ENCODE results near the gene KLRF1.

Gene KLRF1

DNA sequence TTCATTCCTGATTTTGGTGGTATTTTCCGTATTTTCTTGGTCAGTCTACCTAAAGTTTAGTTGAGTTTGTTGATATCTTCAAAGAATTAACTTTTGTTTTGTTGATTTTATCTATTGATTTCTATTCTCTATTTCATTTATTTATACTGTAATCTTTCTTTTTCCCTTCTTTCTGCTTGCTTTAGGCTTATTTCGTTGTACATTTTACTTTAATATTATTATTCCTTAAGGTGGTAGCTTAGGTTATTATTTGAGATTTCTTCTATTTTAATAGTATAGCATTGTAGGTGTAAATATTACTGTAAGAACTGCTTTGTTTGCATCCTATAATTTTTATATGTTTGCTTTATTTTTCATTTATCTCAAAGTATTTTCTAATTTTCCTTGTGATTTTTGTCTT lies 21.4 kb upstream of the KLRF1 start:
- DNase-seq: no peak
- intact Hi-C loops (cut with DNase I): no loop called here

DNA sequence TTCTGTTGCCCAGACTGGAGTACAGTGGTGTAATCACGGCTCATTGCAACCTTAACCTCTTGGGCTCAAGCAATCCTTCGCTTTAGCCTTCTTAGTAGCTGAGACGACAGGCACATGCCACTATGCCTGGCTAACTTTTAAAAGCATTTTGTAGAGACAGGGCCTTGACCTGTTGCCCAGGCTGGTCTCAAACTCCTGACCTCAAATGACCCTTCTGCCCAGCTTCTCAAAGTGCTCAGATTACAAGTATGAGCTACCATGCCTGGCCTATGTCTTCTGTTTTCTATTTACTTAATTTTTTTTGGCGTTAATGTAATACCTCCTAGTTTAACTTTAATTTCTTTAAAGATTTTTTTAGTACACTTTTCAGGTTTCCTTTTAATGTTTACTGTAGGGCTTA lies 20.6 kb upstream of the KLRF1 start:
- intact Hi-C loops (cut with DNase I): no loop called here
- no peak for DNase-seq

DNA sequence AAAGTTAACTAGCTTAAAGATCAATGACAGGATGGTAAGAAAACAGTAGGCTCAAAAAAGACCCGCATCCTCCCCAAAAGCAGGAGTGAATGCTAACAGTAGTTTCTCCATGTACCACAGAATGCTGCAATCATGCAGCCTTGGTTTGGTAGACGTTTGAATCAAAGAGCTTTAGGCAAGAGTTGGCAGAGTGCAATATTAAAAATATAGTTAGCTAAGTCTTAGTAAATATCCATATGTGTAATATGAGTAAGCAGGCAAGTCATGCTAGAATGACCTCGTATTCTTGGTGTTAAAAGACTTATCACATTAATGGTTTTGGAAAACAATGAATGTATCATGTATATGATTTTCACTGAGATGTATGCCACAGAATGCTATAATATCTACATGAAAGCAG lies 18.8 kb upstream of the KLRF1 start:
- DNase-seq: no peak
- intact Hi-C loops (cut with DNase I): no loop called here

DNA sequence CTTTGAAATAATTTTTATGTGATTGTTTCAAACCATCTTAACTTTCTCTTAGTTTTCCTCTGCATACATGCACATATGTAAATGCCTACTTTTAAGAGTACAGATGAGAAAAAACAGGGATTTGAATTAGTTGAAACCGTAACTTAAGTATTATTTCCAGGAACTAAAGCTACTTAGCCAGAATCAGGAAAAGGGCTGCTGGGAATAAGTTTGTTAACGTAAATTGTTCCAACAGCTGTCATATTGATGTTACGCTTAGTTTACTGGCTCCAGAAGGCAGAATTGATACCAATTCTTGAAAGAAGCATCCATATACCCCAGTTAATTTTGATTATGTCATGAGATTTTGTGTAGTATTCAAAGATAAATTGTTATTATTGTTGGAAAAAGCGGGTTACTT lies 17.9 kb upstream of the KLRF1 start:
- no peak for DNase-seq
- intact Hi-C loops (cut with DNase I): no loop called here

DNA sequence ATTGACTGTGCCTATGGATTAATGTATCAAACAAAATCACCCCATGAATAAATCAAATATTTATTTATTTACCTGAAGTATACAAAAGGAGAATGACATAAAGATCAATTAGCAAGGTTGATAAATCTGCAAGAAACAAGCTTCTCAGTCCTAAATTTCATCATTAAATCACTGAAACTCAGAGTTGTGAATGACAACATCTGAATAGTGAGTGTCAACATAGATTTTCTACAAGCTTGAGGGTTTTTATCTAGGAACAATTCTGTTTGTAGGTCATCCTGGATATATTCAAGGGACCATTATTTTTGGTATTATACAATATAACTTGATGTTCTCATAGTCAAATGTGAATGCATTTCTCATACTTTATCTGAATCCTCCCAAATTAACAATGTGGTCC lies 17.4 kb upstream of the KLRF1 start:
- no peak for DNase-seq
- intact Hi-C loops (cut with DNase I): loop anchor here (10.0 kb wide), 1 partner anchor 115 kb away; no protein-coding TSS in a partner anchor

DNA sequence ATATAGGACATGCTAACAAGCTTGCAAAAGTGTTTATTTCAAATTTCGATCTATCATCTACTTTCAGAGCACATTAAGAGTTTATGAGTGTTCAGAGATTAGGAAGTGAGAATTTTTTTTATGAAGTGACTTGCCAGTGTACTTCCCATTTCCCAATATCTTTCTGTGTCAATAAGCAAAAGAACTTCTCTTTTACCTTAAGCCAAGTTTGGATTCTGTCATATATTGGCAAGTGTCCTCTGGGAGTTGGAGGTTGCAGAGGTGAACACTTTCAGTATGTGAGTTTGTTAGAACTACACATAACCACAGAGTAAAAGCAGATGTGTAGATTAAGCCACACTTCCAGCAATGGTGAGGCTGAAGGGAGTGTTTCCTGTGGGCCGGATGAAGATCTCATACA lies 16.6 kb upstream of the KLRF1 start:
- DNase-seq: no peak
- intact Hi-C loops (cut with DNase I): loop anchor here (10.0 kb wide), 1 partner anchor 114 kb away; no protein-coding TSS in a partner anchor

DNA sequence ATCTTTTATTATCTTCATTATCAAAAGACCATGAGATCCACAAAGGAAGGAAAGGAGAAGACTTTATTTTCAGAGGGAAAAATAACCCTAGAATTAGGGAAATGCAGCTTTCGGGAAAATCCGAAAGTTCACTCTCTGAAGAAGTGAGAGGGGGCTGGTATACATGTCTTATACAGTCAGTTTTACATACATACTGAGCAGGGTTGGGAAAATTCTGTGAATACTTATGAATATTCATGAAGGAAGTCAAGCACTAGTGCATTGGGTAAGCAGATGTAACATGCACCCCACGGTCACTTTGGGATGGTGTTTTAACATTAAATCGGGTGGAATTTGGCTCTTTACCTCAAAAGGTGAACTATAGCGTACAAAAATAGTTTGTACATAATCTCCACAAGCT lies 15.7 kb upstream of the KLRF1 start:
- no peak for DNase-seq
- intact Hi-C loops (cut with DNase I): loop anchor here (10.0 kb wide), 1 partner anchor 113 kb away; no protein-coding TSS in a partner anchor

DNA sequence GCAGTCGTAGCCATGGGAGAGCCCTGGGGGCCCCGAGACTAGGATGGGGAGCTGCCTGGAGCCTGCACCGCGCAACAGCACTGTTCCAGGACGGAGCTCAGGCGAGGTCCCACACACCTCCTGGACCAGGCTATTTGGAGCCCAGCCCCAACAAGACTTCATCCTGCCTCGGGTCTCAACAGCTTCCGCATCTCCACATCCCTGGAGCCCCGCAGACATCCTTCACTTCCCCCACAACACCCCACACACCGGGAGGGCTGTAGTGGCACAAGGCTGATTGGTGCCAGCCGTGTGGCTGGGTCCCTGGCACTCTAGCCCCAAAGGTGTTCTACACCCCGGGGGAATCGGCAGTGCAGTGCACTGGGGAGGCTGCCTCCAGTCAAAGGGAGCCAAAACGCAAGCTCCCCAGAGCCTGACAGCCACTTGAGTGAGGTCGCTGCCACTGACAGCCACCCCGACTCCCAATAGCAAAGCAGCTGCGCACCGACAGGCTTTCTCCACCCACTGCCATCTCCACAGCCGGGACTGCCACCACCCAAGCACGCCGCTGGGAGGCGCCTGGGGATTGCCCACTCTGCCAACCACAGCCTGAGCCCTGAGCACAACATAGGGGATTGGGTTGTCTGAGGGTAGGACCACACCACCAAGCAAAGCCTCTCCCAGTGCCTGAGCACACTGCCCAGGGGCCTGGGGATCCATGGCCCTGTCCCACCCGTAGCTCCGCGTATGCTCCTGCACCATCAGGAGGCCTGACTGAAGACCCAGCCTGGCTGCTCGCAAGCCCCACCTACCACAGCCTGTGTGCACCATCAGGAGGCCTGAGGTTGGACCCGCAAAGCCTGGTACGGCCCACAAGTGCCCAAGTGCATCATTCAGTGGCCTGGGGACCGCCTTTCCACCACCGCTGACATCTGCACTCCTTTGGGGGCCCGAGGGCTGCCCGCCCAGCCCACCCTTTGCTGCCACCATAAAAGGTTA lies 13.2 kb upstream of the KLRF1 start:
- peak; percentile 58 to 90 (median 76) for DNase-seq
- intact Hi-C loops (cut with DNase I): loop anchor here (10.0 kb wide), 1 partner anchor 111 kb away; no protein-coding TSS in a partner anchor

DNA sequence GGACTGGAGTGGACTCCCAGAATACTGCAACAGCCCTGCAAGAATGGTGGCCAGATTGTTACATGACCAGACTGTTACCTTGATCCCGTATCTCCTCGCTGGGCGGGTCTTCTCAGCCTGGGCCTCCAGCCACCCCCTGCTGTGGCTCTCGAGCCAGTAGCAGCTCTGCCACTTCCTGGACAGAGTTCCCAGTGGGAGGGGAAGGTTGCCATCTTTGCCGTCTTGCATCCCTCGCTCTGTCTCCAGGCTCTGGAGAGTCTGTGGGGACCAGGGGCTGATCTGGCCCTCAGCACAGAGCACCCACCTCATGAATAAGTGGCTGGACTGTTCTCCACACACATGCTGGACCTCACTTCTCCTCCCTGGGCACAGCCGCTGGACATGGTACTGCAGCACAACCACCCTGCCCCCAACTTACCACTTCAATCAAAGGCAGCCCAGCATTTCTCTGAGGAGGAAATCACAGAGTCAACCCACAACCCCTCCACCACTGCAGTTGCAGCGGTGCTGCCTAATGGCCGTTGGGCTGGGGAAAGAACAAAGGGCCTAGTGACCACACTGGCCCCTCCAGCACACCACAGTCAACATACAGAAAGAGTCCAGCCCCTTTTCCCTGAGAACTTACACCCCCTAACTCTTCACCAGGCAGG lies 6.9 kb upstream of the KLRF1 start:
- intact Hi-C loops (cut with DNase I): no loop called here
- no peak for DNase-seq

DNA sequence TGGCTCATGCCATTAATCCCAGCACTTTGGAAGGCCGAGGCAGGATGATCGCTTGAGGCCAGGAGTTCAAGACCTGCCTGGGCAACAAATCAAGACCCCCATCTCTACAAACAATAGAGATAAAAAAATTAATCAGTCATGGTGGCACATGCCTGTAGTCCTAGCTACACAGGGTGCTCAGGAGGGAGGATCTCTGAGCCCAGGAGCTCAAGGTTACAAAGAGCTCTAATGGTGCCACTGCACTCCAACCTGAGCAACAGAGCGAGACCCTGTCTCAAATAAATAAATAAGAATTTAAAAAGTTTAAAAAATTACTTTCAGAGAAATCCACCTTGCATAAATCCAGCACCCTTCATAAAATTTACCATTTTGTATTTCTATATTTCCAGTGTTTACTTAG lies 2.2 kb downstream of the KLRF1 start:
- no peak for DNase-seq
- intact Hi-C loops (cut with DNase I): no loop called here

DNA sequence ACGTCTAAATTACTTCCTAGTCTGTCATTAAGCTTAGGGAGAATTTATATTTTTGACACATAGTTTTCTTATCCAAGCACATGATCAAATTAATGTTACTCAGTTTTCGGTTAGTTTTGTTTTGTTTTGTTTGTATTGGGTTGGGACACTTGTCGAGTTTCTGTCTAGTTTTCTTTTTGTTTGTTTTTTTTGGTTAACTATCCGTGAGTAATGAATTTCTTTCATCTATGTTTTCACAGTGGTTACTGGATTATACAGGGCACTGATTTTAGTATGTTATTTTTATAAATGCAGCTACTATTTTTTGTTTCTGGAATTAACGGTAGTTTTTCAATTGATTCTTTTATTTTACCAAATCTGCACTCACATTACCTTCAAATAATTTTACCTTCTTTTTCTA lies 2.7 kb downstream of the KLRF1 start:
- DNase-seq: no peak
- intact Hi-C loops (cut with DNase I): no loop called here

DNA sequence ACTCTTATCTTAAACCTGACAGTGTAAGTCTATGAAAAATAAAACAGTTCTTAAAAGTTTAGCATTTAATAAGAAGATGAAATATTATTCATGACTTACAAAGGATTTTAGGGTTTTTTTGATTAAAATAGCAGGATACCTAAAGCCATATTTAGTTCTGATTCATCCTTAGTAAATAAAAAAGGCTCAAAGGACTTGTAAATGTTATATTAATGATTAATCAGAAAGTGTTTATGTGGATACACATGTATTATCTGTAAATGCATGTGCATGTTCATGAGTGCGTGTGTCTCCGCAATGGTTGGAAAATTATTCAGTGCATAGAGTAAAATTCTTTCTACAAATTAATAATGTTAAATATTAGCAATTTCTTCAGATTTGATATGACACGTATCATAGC lies 4.4 kb downstream of the KLRF1 start:
- intact Hi-C loops (cut with DNase I): no loop called here
- DNase-seq: no peak

DNA sequence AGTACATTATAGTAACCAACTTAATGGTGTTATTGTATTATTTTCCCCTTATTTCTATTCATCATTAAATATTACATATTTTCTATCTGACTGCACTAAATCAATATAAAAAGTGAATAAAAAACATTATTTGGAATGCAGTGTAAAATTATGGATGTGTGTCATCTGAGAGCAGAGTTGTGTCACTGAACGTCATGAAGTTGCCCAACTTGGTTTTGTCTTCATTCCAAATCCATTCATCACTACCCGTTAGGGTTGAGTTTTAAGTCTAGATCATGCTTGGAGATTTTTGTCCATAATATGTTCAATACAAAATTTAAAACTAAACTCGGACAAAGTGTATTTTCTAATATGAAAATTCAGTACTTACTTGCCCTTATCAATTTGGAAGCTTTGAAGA lies 16.1 kb downstream of the KLRF1 start:
- no peak for DNase-seq
- intact Hi-C loops (cut with DNase I): no loop called here

DNA sequence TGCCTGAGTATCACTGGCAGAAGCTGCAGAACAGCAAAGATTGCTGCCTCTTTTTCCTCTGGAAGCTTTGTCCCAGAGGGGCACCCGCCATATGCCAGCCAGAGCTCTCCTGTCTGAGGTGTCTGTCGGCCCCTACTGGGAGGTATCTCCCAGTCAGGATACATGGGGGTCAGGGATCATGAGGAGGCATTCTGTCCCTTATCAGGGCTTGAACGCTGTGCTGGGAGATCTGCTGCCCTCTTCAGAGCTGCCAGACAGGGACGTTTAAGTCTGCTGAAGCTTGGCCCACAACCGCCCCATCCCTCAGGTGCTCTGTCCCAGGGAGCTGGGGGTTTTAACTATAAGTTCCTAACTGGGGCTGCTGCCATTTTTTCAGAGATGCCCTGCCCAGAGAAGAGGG lies 21.6 kb downstream of the KLRF1 start:
- no peak for DNase-seq
- intact Hi-C loops (cut with DNase I): no loop called here

DNA sequence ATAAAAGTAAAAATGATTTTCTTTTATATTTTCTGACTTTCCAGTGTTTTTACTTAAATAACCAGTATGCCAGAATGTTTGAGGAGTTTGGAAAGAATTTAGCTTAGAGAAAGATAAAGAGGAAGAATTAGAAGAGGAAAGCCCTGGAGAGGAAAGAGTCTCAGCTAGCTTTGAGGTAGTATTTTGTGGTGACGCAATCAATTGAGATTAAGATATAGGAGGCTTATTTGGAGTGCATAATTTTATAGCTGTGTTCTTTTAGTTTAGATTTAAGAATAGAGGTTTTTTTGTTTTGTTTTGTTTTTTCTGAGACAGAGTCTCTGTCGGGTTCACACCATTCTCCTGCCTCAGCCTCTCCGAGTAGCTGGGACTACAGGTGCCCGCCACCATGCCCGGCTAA lies 23.8 kb downstream of the KLRF1 start:
- DNase-seq: no peak
- intact Hi-C loops (cut with DNase I): no loop called here

DNA sequence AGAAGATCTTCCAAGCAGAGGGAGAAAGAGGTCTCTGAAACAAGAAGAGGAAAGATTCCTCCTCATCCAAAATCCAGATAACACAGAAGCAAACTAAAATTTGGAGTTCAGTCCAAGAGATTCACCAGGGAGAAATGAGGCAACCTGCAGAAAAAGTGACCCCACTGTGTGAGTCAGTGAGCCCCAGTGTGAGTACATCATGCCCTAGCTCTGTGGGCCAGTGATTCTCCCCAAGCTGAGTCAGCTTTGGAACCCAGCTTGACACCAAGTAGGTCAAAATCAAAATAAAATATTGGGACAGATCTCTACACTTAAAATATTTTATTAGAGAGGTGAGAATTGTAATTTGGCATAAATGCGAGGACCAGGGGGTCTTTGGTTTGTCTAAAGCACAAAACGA lies 24.6 kb downstream of the KLRF1 start:
- intact Hi-C loops (cut with DNase I): no loop called here
- DNase-seq: no peak

DNA sequence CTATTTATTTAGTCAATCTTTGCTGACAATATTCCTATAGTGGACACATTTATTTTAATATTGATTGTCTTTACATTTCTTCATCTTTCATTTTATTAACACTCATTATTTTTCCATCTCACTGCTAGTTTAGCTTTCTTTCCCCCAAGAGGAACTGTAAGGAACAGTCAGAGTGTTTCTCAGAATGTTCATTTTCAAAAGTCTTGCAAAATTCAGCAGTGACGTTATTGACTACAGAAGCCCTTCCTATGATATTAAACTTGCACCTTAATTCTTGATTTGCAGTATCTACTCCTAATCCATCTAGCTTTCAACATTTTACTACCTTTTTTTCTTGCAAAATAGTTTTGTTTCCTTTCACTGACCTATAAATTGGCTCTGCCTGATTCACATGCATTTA lies 28.9 kb downstream of the KLRF1 start:
- intact Hi-C loops (cut with DNase I): no loop called here
- DNase-seq: no peak

DNA sequence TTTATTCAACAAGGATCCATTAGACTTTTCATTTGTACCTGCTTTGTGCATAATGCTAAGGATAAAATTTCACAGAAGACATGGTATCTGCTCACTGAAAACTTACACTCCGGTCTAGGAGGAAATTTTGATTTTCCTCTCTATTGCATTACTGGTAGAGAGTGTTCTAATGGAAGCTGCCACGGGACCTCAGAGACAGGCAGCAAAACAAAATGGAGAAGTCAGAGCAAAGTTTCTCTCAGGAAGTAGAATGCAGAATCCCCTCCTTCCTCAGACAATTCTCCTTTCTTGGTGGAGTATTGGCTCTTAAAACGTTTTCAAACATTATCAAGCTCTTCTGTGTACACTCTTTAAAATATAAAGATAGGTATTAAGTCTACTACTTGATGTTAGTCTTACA lies 29.6 kb downstream of the KLRF1 start:
- no peak for DNase-seq
- intact Hi-C loops (cut with DNase I): no loop called here

DNA sequence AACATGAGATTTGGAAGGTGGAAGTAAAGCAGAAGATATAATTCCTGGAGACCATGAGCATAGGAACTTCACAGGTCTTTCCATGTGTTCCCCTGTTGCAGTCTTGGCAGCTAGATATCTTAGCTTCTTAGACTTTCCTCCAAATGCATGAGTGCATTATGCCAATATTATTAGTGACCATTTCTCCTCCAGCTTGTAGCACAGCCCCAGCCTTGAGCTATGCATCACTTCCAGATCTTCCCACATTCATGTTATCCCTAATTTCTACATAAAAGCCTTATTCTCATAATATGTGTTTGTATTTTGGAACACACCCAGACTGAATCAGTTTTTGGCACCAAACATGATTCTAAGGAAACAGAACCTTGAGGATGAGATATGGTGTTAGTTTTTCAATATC lies 30.9 kb downstream of the KLRF1 start:
- intact Hi-C loops (cut with DNase I): no loop called here
- no peak for DNase-seq

DNA sequence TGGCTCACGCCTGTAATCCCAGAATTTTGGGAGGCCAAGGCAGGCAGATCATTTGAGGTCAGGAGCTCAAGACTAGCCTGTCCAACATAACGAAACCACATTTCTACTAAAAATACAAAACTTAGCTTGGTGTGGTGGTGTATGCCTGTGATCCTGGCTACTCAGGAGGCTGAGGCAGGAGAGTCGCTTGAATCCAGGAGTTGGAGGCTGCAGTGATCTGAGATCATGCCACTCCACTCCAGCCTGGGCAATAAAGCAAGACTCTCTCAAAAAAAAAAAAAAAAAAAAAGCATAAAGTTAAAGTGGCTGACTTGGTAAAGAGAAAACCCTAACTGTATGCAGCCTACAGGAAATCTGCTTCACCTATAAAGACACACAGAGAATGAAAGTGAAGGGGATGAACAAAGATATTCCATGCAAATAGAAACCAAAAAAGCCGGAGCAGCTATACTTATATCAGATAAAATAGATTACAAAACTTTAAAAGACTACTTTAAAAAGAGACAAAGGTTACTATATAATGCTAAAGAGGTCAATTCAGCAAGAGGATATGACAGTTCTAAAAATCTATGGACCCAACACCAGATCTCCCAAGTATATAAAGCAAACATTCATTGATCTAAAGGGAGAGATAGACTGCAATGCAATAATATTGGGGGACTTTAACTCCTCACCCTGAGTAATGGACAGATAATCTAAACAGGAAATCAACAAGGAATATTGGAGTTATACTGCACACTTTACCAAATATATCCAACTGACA lies 37.8 kb downstream of the KLRF1 start:
- DNase-seq: no peak
- intact Hi-C loops (cut with DNase I): no loop called here

Data from head of caudate nucleus (tissue), 42 donors.